ENCODE data around the gene HTR5A. TPM values are rescaled to one million over a fixed set of nuclear protein-coding genes. Genes with fewer than 3 reads are reported as not detected.

Gene HTR5A
- polyA plus RNA-seq, 1 donor, result not detected

GRCh38 chr7:155090684-155091083 is 20.6 kb downstream of the HTR5A start:
- no peak for DNase-seq

DNA sequence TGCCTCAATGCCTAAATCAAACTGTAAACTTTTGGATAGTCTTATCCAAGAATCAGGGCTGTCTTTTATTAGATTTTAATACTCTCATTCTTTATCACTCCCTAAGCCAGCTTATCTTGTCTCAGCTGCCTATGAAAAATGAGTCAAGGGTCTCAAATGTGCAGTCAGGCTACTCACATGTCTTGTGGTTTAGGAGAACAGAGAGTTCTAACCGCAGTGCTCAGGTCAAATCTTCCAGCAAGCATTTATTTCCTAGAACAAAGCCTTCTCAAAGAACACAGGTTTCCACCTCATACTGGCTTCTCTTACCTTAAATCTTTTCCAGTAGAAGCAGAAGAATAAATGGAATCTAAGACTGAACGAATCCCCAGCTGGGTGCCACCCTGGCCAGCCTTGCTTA is 23.5 kb downstream of the HTR5A start:
- no peak for DNase-seq

DNA sequence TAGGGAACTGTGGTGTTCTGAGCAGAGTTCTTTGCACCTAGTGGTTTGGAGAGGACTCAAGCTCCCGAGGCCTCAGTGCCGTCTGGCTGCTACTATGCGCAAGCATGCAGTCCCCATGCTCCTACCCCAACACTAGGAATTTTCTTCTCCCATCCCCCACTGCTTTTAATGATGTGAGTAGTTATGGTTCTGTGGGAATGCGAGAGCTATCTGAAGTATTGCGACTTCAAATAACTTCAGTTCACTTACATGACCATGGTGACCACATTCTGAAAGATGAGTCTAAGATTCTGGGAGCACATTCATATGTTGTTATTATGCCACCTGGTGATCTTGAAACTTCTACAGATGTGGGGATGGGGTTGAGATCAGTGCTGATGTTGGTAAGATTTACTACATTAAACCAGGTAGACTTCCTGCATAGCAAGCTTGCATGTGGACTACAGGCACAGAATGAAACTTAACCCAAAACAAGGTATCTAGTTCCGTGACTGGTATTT is 24.6 kb downstream of the HTR5A start:
- DNase-seq, result no peak

DNA sequence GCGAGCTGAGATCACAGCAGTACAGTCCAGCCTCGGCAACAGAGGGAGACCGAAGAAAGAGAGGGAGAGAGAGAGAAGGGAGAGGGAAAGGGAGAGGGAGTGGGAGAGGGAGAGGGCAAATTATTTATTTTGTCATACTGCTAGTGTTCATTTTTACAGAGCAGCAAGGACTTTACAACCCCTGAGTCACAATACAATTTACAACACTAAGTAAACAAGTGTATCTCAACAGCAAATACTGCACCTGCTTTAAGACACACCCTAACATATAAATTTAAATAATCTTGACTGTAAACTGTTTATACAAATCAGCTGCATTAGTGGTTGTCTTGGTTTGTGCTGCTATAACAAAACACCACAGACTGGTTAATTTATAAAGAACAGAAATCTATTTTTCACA is 27.2 kb downstream of the HTR5A start:
- no peak for DNase-seq

GRCh38 chr7:155103839-155104238 is 33.7 kb downstream of the HTR5A start:
- no peak for DNase-seq

DNA sequence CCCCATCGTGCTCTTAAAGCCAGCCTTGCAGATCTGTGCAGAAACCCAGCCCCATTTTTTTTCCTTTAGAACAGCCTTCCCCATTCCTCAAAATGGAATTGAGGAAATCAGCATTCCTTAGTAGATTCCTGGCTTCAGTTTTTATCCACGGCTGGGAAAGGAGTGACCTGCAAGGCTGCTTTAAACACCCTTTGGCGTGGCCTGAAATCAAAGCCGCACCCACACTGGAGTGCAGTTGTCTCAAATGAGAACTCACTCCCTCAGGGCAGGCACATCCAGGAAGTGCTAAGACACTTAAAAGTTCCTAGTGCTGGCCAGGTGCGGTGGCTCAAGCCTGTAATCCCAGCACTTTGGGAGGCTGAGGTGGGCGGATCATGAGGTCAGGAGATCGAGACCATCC is 34.8 kb downstream of the HTR5A start:
- no peak for DNase-seq

DNA sequence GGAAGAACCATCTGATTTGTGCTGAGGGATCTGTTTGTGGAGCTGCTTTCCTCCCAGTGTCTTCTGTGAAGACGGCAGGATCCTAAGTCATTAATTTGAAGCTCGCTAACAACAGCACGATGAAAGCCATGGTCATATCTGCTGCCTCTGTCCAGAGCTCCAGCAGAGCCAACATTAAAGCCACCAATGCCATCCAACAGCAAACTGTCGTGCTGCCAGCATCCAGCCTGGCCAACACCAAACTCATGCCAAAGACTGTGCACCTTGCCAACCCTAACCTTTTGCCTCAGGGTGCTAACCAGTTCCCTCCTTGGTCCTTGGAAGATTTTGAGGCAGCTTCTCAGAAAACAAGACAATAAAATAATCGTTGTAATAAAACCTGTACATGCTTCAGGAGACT is 36.2 kb downstream of the HTR5A start:
- DNase-seq, result no peak

GRCh38 chr7:155107126-155107525 is 37.0 kb downstream of the HTR5A start:
- no peak for DNase-seq

GRCh38 chr7:155108144-155108901 is 38.2 kb downstream of the HTR5A start:
- no peak for DNase-seq

DNA sequence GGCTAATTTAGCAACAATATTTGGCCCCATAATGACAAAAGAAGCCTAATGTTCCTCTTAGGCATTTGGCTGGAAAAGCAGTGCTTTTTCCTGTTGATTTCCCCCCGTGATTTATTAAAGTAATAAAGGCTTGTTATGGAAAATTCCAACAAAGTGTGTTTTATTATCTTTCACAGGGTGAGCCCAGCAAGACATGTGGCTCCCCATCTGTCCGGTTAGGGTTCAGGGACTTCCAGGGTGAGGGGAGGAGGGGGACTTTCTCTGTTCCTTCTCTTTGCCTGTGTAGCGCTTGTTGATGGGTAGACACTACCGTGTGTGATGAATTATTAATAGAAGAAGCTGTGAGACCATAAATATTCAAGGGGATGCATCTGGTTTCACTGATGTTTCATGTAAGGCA is 39.0 kb downstream of the HTR5A start:
- no peak for DNase-seq

DNA sequence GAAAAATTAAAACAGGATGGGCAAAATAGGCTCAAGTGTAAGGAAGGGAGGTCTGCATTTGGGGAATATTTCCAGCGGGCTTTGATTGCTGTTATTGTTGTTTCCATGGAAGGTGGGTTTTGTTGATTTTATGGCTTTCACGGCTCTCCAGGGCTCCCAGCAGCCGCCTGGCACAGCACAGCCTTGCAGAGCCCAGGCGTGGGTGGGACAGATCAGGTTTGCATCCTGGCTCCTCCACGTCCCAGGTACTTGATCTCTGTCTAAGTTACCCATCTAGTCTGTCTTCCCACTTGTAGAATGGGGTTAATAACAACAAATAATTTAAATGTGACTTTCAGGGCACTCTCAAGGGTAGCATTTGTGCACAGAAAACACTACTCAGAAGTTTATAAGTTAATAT is 45.2 kb downstream of the HTR5A start:
- no peak for DNase-seq

DNA sequence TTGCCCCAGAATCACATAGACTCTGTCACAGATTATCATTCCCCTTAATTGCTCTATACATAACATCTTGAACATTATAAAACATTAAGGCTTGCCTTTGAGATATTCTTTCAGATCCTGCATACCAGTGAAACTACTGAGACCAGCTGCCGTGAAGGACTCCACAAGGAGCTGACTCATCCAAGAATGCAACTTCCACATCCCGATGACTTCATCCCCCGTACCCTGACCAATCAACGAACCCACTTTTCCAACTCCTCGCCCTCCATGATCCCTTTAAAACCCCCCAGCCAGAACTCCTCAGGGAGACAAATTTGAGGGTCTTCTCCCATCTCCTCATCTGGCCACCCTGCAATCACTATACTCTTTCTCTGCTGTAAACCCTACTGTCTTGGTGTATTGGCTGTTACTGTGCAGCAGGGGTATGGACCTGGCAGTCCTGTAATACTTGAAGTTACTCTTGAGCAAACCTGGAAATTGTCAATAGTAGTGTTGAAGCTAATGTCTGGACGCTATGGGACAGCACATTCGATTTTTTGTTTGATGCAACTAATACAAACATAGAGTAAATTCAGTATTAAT is 49.8 kb downstream of the HTR5A start:
- no peak for DNase-seq

- no peak for DNase-seq
Observed at GRCh38 chr7:155120460-155120859, 50.3 kb downstream of the HTR5A start.

DNA sequence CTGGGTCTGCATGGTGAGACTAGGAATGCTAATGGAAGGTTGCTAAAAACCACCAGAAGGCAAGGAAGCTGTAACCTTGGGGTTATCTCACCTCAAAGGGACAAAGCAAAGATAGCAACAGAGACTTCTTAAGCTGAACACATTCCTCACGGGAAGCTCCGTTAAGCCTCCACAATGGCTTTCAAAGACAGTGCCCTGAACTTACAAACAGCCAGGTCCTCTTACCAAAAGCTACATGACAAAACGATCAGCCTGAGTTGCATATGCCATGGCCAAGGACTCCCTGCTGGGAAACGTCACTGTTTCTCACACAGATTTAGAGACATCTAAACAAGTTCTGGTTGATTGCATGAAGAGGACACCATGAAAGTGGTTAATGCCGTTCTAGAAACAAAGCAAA is 52.7 kb downstream of the HTR5A start:
- no peak for DNase-seq

DNA sequence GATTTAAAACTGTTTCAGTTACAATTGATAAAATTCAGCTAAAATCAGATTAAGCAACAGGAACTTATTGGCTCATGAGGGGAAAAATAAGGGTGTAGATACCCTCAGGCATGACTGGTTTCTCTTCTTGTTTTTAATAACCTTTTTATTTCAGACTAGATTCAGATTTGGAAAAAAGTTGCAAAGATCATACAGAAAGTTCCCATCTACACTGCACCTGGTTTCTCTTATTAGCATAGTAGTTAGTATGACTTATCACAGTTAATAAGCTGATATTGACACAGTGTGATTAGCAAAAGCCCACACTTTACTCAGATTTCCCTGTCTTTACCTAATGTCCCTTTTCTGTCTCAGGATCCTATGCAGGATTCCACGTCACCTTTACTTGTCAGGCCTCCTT is 53.3 kb downstream of the HTR5A start:
- DNase-seq, result no peak

GRCh38 chr7:155124706-155125105 is 54.6 kb downstream of the HTR5A start:
- no peak for DNase-seq

DNA sequence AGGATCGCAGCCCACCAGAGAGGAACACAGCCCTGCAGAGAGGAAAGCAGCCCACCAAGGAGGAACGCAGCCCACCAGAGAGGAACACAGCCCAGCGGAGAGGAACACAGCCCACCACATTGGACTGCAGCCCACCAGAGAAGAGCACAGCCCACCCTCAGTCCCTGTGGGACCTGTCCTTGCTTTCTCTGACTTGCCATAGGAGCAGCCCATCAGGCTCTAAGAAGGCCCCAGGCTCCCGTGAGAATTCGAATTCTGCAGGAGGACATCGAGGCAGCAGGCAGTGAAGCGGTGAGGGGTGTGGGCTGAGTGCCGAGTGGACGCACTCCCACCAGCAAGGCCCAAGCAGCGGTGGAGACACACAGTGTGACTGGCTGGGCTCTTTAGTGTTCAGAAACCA is 59.1 kb downstream of the HTR5A start:
- no peak for DNase-seq

- DNase-seq, result no peak
Observed at GRCh38 chr7:155129789-155130188, 59.7 kb downstream of the HTR5A start.

GRCh38 chr7:155130493-155130892 is 60.4 kb downstream of the HTR5A start:
- no peak for DNase-seq

- no peak for DNase-seq
Observed at GRCh38 chr7:155131090-155131489, 61.0 kb downstream of the HTR5A start.

- no peak for DNase-seq
Observed at GRCh38 chr7:155132431-155132830, 62.3 kb downstream of the HTR5A start.

GRCh38 chr7:155136619-155137243 is 66.6 kb downstream of the HTR5A start:
- no peak for DNase-seq

Data from left kidney (tissue), 2 donors.